H9 (cell line): ENCODE results near the gene ASPA. TPM values are rescaled to one million over a fixed set of nuclear protein-coding genes. Genes with fewer than 3 reads are reported as not detected.

Source experiments
- DNase-seq: peaks from one replicate; pipeline ENCODE4 v3.0.0-alpha.2; 2017
- H2AFZ ChIP-seq: one replicate; pipeline ENCODE4 v1.6.1; 2013; ENCODE audit warnings: mild to moderate bottlenecking, low read length, control low read depth, moderate library complexity
- H2AK5ac ChIP-seq: 2 replicates; pipeline ENCODE4 v1.6.1; 2013; ENCODE audit warnings: low read length, control low read depth, mixed read lengths; ENCODE audit not compliant: insufficient read length
- H2BK120ac ChIP-seq: one replicate; pipeline ENCODE4 v1.6.1; 2013; ENCODE audit warnings: low read depth, mild to moderate bottlenecking, low read length, control low read depth, inconsistent platforms; ENCODE audit not compliant: poor library complexity, severe bottlenecking
- H2BK12ac ChIP-seq: 2 replicates; pipeline ENCODE4 v1.6.1; 2013; ENCODE audit warnings: low read length, control low read depth, mixed read lengths, low read depth; ENCODE audit not compliant: insufficient read length
- H2BK15ac ChIP-seq: 2 replicates; pipeline ENCODE4 v1.6.1; 2013; ENCODE audit warnings: low read depth, low read length, control low read depth
- H2BK20ac ChIP-seq: one replicate; pipeline ENCODE4 v1.6.1; 2013; ENCODE audit warnings: low read depth, mild to moderate bottlenecking, low read length, control low read depth, inconsistent platforms; ENCODE audit not compliant: poor library complexity, severe bottlenecking
- H2BK5ac ChIP-seq: 2 replicates; pipeline ENCODE4 v1.6.1; 2013; ENCODE audit warnings: low read length, control low read depth, mixed read lengths; ENCODE audit not compliant: insufficient read length
- H3K14ac ChIP-seq: 2 replicates; pipeline ENCODE4 v1.6.1; 2013; ENCODE audit warnings: low read length, control low read depth; ENCODE audit not compliant: insufficient read depth
- H3K18ac ChIP-seq: 2 replicates; pipeline ENCODE4 v1.6.1; 2013; ENCODE audit warnings: low read depth, mild to moderate bottlenecking, mixed read lengths, low read length, control low read depth; ENCODE audit not compliant: insufficient read length
- H3K23ac ChIP-seq: 2 replicates; pipeline ENCODE4 v1.6.1; 2013; ENCODE audit warnings: low read length, control low read depth, mixed read lengths, low read depth; ENCODE audit not compliant: insufficient read length
- H3K23me2 ChIP-seq: 2 replicates; pipeline ENCODE4 v1.6.1; 2013; ENCODE audit warnings: low read depth, mild to moderate bottlenecking, mixed read lengths, low read length, control low read depth; ENCODE audit not compliant: insufficient read length, poor library complexity, severe bottlenecking
- H3K27ac ChIP-seq: 2 replicates; pipeline ENCODE4 v1.5.1; 2013; ENCODE audit warnings: low read length, control low read depth, mixed read lengths, low read depth; ENCODE audit not compliant: insufficient read length
- H3K27me3 ChIP-seq: 2 replicates; pipeline ENCODE4 v1.6.1; 2013; ENCODE audit warnings: low read length, control low read depth, inconsistent platforms; ENCODE audit not compliant: insufficient read depth
- H3K4ac ChIP-seq: 2 replicates; pipeline ENCODE4 v1.6.1; 2013; ENCODE audit warnings: low read depth, mild to moderate bottlenecking, control low read depth, inconsistent platforms, low read length, moderate library complexity
- H3K4me1 ChIP-seq: 2 replicates; pipeline ENCODE4 v1.6.1; 2013; ENCODE audit warnings: low read length, control low read depth, inconsistent platforms; ENCODE audit not compliant: insufficient read depth
- H3K4me2 ChIP-seq: 2 replicates; pipeline ENCODE4 v1.6.1; 2013; ENCODE audit warnings: low read length, control low read depth, mixed read lengths; ENCODE audit not compliant: insufficient read length, insufficient read depth
- H3K56ac ChIP-seq: 2 replicates; pipeline ENCODE4 v1.6.1; 2013; ENCODE audit warnings: low read depth, mild to moderate bottlenecking, mixed read lengths, low read length, control low read depth; ENCODE audit not compliant: insufficient read length
- H3K79me1 ChIP-seq: 2 replicates; pipeline ENCODE4 v1.6.1; 2013; ENCODE audit warnings: low read depth, mild to moderate bottlenecking, moderate library complexity, low read length, control low read depth, inconsistent platforms; ENCODE audit not compliant: insufficient read depth, poor library complexity, severe bottlenecking
- H3K79me2 ChIP-seq: 2 replicates; pipeline ENCODE4 v1.6.1; 2013; ENCODE audit warnings: low read length, control low read depth, inconsistent platforms; ENCODE audit not compliant: insufficient read depth
- H3K9ac ChIP-seq: 2 replicates; pipeline ENCODE4 v1.6.1; 2013; ENCODE audit warnings: low read length, control low read depth, mixed read lengths; ENCODE audit not compliant: insufficient read length; ENCODE audit errors: extremely low read depth
- H3K9me3 ChIP-seq: one replicate; pipeline ENCODE4 v1.6.1; 2013; ENCODE audit warnings: low read depth, low read length, inconsistent platforms; ENCODE audit not compliant: control insufficient read depth
- H3T11ph ChIP-seq: one replicate; pipeline ENCODE4 v1.6.1; 2013; ENCODE audit warnings: mild to moderate bottlenecking, low read length, control low read depth, inconsistent platforms
- H4K20me1 ChIP-seq: one replicate; pipeline ENCODE4 v1.6.1; 2013; ENCODE audit not compliant: control insufficient read depth, insufficient read length, insufficient read depth
- H4K5ac ChIP-seq: 2 replicates; pipeline ENCODE4 v1.6.1; 2013; ENCODE audit warnings: low read depth, mild to moderate bottlenecking, mixed read lengths, low read length, control low read depth; ENCODE audit not compliant: insufficient read length
- H4K8ac ChIP-seq: replicated peaks from 2 replicates; pipeline ENCODE4 v1.6.1; 2013; ENCODE audit warnings: low read length, control low read depth, mixed read lengths, low read depth; ENCODE audit not compliant: insufficient read length
- H4K91ac ChIP-seq: 2 replicates; pipeline ENCODE4 v1.6.1; 2013; ENCODE audit warnings: low read depth, mild to moderate bottlenecking, moderate library complexity, mixed read lengths, low read length, control low read depth; ENCODE audit not compliant: insufficient read length
- H3K27ac Mint-ChIP-seq, 3 experiments: 2 replicates in 2 of 3; 3 replicates in 1 of 3; pipeline ENCODE4 v1.8.0; 2020 to 2021; ENCODE audit warnings: mixed read lengths in 3 of 3, mild to moderate bottlenecking in 1 of 3, moderate library complexity in 1 of 3
- H3K27me3 Mint-ChIP-seq: 2 replicates; pipeline ENCODE4 v1.8.0; 2021; ENCODE audit warnings: low read depth, mild to moderate bottlenecking, moderate library complexity, mixed read lengths
- H3K36me3 Mint-ChIP-seq, 3 experiments: 2 replicates in 2 of 3; 3 replicates in 1 of 3; pipeline ENCODE4 v1.8.0; 2020 to 2021; ENCODE audit warnings: low read depth in 3 of 3, mixed read lengths in 3 of 3; ENCODE audit not compliant: insufficient read depth in 1 of 3
- H3K4me1 Mint-ChIP-seq, 2 experiments: 2 replicates each; pipeline ENCODE4 v1.8.0; 2020; ENCODE audit warnings: mixed read lengths in 2 of 2
- H3K4me3 Mint-ChIP-seq, 2 experiments: 2 replicates in 1 of 2; 3 replicates in 1 of 2; pipeline ENCODE4 v1.8.0; 2020 to 2021; ENCODE audit warnings: mild to moderate bottlenecking in 2 of 2, mixed read lengths in 2 of 2, moderate library complexity in 1 of 2
- H3K9me3 Mint-ChIP-seq, 2 experiments: 2 replicates in 1 of 2; 3 replicates in 1 of 2; pipeline ENCODE4 v1.8.0; 2020; ENCODE audit warnings: mild to moderate bottlenecking in 2 of 2, mixed read lengths in 2 of 2, moderate library complexity in 1 of 2
- WGBS: extraction: QIAGEN DNeasy Blood & Tissue Kit; methylation state at CpG from one replicate; pipeline ENCODE4 v1.1.7; 2013; ENCODE audit warnings: missing lambda C conversion rate, low lambda C conversion rate, mixed read lengths; ENCODE audit not compliant: insufficient read length; ENCODE audit errors: extremely low coverage; 5-methylcytosine and 5-hydroxymethylcytosine counted together
- total RNA-seq: library from RNA; stranded (reverse); gene quantifications from 2 replicates; pipeline ENCODE4 v1.2.1, GENCODE V29; 2021
- TF ChIP-seq, protein P1 (sequence below): fragments of 200-600 bp; sonication (generic); conservative IDR thresholded peaks from 3 replicates; pipeline ENCODE4 v1.8.0; 2021; ENCODE audit warnings: antibody characterized with exemption, mild to moderate bottlenecking

The ASPA gene
- total RNA-seq, 1 experiment from 2014 or later, result not detected

DNA sequence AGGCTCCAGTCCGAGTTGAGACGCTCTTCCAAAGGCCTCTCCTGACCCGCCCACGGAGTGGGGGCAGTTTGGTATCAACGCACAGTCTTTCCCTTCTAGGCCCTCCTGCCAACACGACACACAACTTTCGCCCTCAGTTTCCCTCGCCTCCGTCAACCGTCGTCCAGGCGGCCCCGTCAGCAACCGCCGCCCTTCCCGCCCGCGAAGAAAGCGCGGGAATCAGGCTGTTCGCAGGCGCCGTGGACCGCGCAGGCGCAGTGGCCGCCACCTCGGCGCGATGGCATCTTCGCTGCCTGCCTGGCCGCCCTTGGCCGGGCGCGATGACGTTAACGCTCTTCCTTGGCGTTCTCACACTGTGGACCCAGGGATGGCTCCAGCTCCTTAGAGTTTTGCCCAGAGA lies 4.2 kb upstream of the ASPA start, which contains the start of gene SPATA22:
TSS of gene SPATA22 (minus strand) at position 221 of the 400 bp plus-strand sequence. CDS start 2,494 bp downstream, outside the sequence.
- H2AK5ac ChIP-seq, result no peak within 1 kb of the TSS
- H3K56ac ChIP-seq, result no peak within 1 kb of the TSS
- H3K9me3 ChIP-seq, result no peaks in the 10 kb centered on the region
- H2BK15ac ChIP-seq, result no peak within 1 kb of the TSS
- no peaks in the 10 kb centered on the region for H3K23me2 ChIP-seq
- H3K27me3 ChIP-seq, result no peaks in the 10 kb centered on the region
- no peak within 1 kb of the TSS for H2BK120ac ChIP-seq
- H2BK20ac ChIP-seq, result no peak within 1 kb of the TSS
- H3K4me1 ChIP-seq, result no peaks in the 10 kb centered on the region; the same call in 1 of the 2 replicates
- no peak within 1 kb of the TSS for H3T11ph ChIP-seq
- no CpG with 5 or more reads among the region's 38 CpGs for WGBS
- H3K9ac ChIP-seq, result no peak within 1 kb of the TSS
- no peaks in the 10 kb centered on the region for H3K79me1 ChIP-seq
- no peak within 1 kb of the TSS for H3K27ac ChIP-seq
- no peaks in the 10 kb centered on the region for H3K27me3 Mint-ChIP-seq
- H2BK5ac ChIP-seq, result no peak within 1 kb of the TSS
- H3K27ac Mint-ChIP-seq, result no peak within 1 kb of the TSS
- H4K5ac ChIP-seq, result no peak within 1 kb of the TSS
- H3K4me3 Mint-ChIP-seq, result no peak within 1 kb of the TSS; a peak in 1 of 5 replicates
- H3K9me3 Mint-ChIP-seq, result no peaks in the 10 kb centered on the region
- no peak within 1 kb of the TSS for H4K91ac ChIP-seq
- no peak within 1 kb of the TSS for H3K23ac ChIP-seq
- no peak for DNase-seq
- no peak within 1 kb of the TSS; the same call in none of the 2 replicates for H3K4ac ChIP-seq
- no peaks in the 10 kb centered on the region for H4K20me1 ChIP-seq
- no peak within 1 kb of the TSS for H4K8ac ChIP-seq
- no peak within 1 kb of the TSS for H2BK12ac ChIP-seq
- no peaks in the 10 kb centered on the region for H3K79me2 ChIP-seq
- no peaks in the 10 kb centered on the region for H3K36me3 Mint-ChIP-seq
- H3K4me1 Mint-ChIP-seq, result peaks cover 13 to 19% of the 10 kb centered on the region in 2 experiments
- no peak within 1 kb of the TSS for H3K18ac ChIP-seq
- H3K4me2 ChIP-seq, result no peak within 1 kb of the TSS
- TF ChIP-seq, protein P1, sequence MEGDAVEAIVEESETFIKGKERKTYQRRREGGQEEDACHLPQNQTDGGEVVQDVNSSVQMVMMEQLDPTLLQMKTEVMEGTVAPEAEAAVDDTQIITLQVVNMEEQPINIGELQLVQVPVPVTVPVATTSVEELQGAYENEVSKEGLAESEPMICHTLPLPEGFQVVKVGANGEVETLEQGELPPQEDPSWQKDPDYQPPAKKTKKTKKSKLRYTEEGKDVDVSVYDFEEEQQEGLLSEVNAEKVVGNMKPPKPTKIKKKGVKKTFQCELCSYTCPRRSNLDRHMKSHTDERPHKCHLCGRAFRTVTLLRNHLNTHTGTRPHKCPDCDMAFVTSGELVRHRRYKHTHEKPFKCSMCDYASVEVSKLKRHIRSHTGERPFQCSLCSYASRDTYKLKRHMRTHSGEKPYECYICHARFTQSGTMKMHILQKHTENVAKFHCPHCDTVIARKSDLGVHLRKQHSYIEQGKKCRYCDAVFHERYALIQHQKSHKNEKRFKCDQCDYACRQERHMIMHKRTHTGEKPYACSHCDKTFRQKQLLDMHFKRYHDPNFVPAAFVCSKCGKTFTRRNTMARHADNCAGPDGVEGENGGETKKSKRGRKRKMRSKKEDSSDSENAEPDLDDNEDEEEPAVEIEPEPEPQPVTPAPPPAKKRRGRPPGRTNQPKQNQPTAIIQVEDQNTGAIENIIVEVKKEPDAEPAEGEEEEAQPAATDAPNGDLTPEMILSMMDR, result no peak
- no peak within 1 kb of the TSS for H3K14ac ChIP-seq
- no peak within 1 kb of the TSS for H2AFZ ChIP-seq
